Fibroblast of mammary gland (primary cell): ENCODE measurements around the gene MESD.
A peak's percentile ranks its signal among the peaks of the same experiment; 100 is the strongest.

Experiments
- DNase-seq: peaks from one replicate; pipeline ENCODE4 v3.0.0-alpha.2; 2010; ENCODE audit warnings: low read depth
- H3K4me3 ChIP-seq: 2 replicates; pipeline ENCODE4 v1.5.1; 2011; ENCODE audit warnings: low read depth, mild to moderate bottlenecking, low read length, moderate library complexity; ENCODE audit not compliant: control insufficient read depth
- CTCF ChIP-seq: conservative IDR thresholded peaks from 2 replicates; pipeline ENCODE4 v1.5.1; 2011; ENCODE audit warnings: low read depth, low read length, inconsistent platforms; ENCODE audit not compliant: control insufficient read depth, insufficient read depth

The MESD gene

DNA sequence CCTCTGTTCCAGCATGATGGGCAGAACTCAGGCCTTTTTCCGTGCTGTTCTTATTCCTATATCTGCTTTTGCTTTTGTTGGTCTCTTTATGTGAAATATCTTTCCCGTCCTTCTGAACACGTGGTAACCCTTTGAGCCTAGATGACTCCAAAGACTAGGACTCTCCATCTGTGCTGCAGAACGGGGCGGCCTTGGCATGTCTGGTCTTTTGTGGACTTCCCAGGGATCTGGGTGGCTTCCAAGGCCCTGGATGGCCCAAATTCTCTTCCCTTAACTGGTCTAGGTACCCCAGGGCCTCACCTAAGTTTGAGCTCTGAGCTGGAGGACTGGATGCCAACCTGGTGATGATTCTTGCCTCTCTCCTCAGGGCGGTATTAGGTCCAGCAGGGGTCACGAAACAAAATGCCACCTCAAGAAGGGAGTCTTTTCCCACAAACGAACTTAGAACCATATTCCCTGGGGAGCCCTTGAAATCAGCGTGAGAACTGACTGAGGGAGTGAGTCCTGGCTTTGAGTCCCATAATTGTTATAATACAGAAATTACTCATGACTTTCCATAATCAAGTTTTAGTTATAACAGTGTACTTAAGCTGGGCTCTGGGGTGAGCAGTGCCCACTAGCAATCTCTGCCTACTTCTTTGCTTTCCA is 25.0 kb upstream of the MESD start:
- DNase-seq: peak; percentile 34
- no peak overlapping the region for H3K4me3 ChIP-seq
- no peak for TF ChIP-seq CTCF

- DNase-seq: no peak
- H3K4me3 ChIP-seq: no peak overlapping the region
- no peak for TF ChIP-seq CTCF
These were observed 23.8 kb upstream of the MESD start for GRCh38 chr15:81013396-81013929.

DNA sequence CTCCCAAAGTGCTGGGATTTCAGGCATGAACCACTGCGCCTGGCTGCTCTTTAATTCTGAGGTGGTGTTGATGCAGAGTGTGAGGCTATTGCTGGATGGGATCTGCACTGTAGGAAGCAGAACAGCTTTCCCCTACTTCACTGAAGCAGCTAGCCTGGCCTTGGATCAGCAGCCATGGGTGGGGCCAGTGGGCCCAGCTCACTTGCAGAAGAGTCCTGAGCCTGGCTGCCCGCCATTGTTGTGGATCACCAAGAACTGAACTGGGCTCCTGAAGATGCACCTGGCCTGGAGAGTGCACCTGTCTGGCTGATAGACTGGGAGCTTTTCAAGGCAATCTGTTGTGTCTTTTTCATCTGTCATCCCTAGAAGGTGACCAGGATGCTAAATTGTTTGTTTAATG is 23.0 kb upstream of the MESD start:
- no peak for TF ChIP-seq CTCF
- no peak for DNase-seq
- H3K4me3 ChIP-seq: no peak overlapping the region

- H3K4me3 ChIP-seq: no peak overlapping the region
- peak; percentile 84 for DNase-seq
- TF ChIP-seq CTCF: no peak
These were observed 22.0 kb upstream of the MESD start for GRCh38 chr15:81011593-81011992.

DNA sequence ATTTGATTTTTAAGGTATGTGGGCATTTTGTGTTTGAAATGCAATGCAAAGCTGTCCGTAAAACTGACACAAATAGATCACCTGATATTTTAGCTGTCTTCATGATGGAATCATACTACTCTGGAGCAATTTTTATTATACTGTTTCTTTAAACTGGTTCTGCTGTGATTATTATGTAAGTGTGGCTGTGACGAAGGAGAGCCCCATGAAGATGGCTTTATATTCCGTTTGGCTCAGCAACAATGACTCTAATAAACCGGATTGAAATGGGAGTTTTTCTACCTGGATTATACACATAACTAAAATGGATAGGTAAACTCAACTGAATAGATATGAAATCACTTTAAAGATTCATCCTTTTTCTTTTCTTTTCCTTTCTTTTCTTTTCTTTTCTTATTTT is 20.5 kb upstream of the MESD start:
- no peak for TF ChIP-seq CTCF
- DNase-seq: no peak
- no peak overlapping the region for H3K4me3 ChIP-seq

DNA sequence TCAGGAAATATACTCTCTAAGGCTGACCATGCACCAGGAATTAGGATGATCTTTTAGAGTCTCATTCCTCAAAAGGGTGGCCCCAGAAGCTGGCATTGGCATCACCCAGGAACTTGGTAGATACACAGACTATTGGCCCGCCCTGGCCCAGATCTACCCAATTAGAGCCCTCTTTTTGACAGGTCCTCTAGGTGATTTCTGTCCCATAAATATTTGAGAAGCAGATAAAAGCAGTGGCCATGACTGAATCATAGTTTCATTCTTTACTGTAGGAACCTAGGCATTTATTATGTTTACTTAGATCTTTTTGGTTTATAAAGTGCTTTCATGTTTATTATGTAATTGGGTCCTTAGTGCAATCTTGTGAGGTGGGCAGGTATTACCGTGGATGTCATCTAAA is 18.7 kb upstream of the MESD start:
- H3K4me3 ChIP-seq: no peak overlapping the region
- no peak for TF ChIP-seq CTCF
- no peak for DNase-seq
